ENCODE results near the gene PPCDC.

DNA sequence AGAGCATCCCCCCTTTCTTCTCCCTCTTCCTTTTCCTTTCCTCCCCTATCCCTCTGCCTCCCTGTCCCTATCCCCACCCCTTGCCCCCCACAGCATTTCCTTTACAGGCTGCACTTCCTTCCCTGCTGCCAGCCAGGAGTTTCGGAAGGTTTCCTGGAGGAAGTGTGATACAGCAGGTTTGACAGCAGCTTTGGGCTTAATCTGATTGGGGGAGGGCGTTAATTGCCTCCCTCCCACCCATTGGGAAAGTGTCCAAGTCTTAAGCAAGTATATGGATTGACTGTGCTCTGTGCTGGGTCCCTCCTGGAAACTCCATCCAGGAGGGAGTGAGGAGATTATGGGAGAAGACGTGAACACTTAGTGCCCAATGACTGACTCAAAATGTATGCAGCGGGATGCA is 26.2 kb upstream of the PPCDC start:
- TF ChIP-seq POLR2AphosphoS5 (IDR thresholded peaks at IDR 0.05; ENCODE audit: low read depth, low read length), result no peak
- no peak for TF ChIP-seq PAX5 (IDR thresholded peaks at IDR 0.05; ENCODE audit: insufficient read depth, low read length, severe bottlenecking)

All from GM12891 (cell line).